Measurements from ENCODE around the gene CD53.

Gene CD53

DNA sequence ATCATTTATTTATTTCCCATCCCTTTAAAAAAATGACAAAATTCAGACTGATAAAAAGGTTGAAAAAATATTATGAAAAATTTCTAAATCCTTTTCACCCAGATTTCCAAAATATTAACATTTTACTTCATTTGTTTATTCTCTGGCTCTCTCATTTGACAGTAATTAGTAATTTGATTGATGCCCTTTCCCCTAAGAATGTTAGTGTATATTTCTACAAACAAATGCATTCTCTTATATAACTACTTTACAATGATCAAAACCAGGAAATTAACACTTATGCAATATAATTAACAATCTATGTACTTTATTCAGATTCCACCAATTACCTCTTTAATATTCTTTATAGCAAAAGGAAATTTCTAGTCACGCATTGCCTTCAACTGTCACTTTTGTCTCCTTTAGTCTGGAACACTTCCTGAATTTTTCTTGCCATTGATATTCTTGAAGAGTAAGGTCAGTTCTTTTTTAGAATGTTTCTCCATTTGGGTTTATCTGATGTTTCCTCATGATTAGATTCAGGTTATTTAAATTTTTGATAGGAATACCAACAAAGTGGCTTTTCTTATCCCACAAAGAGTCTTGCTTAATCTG is 3.9 kb downstream of the CD53 start:
- DNase-seq, result no peak

- no peak for DNase-seq
These were observed 4.4 kb downstream of the CD53 start for GRCh38 chr1:110877364-110877763.

- DNase-seq, result no peak
These were observed 4.8 kb downstream of the CD53 start for GRCh38 chr1:110877776-110878175.

DNA sequence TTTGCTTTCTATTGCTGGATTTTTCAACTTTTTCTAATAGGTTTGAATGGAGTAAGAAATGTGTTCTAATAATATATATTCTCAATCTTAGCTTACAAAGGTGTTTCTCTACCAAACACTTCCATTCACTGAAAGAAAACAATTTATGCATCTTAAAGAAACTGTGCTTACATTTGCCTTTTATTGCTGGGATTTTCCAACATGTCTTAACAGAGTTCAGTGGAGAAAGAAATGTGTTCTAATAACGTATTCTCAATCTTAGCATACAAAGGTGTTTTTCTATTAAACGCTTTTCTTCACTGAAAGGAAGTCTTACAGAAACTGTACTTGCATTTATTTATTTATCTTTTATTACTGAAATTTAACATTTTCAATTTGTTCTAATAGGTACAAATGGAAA is 5.6 kb downstream of the CD53 start:
- DNase-seq, result no peak

GRCh38 chr1:110878993-110879392 is 6.0 kb downstream of the CD53 start:
- DNase-seq, result no peak

DNA sequence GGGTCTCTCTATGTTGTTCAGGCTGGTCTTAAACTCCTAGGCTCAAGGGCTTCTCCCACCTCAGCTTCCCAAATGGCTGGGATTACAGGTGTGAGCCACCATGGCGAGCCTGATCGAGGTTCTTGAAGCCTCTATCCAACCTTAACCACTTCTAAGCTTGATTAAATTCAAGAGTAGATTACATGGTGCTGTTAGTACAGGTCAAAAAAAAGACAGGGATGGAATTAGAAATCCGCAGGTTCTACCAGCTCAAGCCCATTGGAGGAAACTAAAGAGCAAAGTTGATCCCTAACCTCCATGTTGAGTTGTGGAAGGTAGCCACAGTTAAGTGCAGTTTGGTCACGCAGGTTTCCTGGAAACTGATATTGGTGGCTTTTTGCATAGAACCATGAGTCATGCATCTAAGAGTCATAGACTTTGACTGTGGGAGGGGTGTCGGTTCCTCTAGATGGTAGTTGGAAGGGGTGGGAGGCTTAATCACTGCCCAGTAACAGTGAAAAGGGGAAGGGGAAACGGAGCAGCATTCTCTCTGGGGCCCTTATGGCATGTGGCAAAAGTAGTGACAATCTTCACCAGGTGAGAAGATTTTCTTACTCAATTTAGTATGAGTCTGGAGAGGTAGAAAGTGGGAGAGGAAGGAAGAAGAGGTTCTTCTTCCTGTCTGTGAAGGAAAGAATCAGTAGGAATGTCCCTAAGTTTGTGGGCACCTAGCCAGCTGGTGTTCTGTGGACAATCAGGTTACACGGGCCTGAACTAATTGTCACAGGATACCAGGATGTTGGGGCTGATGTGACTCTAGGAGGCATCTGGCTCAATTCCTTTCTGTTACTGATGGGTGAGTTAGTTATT is 7.0 kb downstream of the CD53 start:
- DNase-seq, result no peak

DNA sequence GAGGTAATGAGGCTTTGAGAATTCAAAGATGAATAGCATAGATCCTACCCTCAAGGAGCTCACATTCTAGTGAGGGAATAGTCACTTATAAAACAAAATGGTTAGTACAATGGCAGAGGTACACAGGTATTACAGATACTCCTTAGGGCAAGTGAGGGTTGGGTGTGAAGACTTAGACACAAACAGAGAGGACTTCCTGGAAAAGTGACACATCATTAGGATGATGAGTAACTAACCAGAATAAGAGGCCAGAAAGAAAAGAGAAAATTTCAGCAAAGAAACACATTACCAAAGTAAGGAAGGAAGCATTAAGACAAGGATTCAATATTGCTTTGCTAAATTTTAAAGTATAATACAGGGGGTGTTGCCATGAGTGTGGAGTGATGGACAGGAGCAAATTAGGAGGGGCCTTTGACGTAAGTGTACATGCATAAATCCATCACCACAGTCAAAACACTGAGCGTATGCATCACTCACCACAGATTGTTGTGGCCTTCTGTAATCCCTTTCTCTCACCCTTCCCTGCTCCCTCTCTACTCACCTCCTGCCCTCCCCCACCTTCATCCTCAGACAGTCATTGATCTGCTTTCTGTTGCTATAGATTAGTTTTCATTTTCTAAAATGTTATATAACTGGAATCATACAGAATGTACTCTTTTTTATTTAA is 7.9 kb downstream of the CD53 start:
- DNase-seq, result no peak

DNA sequence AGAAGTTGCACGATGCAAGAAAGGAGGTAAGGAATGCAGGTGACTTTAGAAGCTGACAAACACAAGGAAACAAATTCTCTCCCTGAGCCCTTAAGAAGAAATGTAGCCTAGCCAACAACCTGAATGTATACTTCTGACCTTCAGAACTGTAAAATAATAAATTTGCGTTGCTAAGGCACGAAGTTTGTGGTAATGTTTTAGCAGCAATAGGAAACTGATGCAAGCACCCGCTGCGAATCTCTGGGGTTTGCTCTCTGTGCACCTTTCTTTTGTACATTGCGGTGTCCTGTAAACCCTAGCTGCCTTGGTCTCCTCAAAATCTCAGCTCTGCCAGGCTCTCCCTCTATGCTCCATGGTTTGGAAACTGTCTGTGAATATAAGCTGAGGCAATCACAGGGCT is 15.1 kb downstream of the CD53 start:
- DNase-seq, result no peak

DNA sequence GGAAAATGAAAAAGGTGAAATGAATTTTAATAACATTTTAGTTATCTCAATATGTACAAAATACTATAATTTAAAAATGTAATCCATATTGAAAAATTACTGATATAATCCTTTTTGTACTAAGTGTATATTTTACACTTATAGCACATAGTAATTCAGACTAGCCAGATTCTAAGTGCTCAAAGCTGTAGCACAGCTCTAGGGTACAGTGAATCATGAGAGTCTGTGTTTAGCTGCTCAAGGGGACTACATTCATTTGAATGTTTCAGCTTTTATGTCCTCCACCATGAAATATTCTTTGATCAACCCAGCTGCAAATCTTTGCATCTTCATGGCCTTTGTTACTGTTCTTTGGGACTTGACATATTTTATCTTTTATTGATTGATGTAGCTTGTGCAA is 15.7 kb downstream of the CD53 start:
- DNase-seq, result no peak

GRCh38 chr1:110890474-110891196 is 17.7 kb downstream of the CD53 start:
- no peak for DNase-seq

DNA sequence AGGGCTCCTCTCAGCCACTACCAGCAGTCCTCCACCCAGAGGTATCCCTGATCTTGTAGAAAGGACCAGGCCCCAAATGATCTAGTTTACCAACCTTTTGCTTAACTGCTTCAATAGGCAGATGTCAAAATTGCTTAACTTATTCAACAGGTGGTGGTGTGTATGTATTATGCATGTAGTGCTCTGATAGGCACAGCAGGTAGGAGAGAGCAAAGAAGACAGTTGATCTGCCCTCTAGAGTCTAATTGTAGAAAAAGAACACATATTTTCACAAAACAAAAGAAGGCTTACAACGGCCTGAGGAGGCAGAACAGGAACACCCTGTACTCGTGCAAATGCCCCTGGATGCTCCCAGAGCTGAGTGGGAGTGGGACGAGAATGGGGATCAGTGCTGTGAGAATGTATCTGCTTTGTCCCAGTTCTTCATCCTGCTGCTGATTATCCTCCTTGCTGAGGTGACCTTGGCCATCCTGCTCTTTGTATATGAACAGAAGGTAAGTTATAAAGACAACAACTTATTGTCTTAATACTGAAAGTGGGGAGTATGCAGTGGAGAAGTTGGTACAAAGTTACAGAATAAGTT is 21.1 kb downstream of the CD53 start:
- no peak for DNase-seq

DNA sequence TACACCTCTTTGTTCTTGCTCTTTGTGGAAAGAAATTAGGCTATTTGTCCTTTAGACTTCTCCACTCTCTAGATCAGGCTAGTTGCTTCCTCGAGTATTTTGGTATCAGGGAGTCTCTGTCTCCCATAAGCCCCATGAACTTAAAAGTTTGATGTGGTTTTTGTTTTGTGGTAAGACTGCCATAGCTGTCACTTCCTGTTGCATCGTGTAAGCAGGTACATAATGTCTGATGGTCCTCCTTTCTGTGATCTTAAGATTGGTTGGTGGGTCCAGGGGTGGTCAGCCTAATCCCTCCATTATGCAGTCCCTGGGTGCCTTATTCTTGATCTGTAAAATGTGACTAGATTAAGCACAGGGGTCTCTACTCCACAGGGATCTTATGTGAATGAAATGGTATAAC is 23.1 kb downstream of the CD53 start:
- no peak for DNase-seq

DNA sequence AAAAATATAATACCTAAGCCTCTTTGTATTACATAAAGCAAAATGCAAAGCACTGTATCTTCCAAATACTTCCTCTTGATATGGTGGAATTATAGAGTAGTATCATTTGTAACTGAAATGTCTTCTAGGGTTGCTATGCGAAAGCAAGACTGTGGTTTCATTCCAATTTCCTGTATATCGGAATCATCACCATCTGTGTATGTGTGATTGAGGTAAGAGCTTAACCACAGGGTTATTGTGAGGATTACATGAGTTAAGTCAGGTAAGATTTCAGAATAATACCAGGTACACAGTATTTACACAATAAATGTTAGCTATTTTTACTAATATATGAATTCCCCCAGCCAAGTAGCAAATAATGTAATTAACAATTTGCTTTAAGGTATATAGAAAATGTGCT is 24.7 kb downstream of the CD53 start:
- no peak for DNase-seq

DNA sequence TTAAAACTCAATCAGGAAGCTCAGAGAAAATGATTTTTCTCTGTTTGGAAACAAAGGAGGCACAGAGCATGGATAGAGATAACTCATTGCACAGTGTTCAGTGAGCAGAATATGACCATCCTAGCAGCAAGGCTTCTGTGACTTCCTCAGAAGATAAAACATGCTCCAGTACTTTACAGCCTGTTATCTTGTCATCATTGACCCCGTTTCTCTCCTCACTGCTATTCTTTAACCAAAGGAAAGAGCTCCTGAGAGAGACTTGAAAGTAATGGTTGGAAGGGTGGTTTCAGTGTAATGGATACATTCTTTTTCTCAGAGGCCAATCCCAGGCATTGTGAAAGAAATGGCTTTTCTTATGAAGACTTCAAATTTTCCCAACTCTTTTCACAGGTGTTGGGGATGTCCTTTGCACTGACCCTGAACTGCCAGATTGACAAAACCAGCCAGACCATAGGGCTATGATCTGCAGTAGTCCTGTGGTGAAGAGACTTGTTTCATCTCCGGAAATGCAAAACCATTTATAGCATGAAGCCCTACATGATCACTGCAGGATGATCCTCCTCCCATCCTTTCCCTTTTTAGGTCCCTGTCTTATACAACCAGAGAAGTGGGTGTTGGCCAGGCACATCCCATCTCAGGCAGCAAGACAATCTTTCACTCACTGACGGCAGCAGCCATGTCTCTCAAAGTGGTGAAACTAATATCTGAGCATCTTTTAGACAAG is 25.9 kb downstream of the CD53 start:
- DNase-seq, result no peak

GRCh38 chr1:110899458-110899843 is 26.5 kb downstream of the CD53 start:
- DNase-seq, result no peak

- no peak for DNase-seq
These were observed 30.0 kb downstream of the CD53 start for GRCh38 chr1:110902820-110903463.

DNA sequence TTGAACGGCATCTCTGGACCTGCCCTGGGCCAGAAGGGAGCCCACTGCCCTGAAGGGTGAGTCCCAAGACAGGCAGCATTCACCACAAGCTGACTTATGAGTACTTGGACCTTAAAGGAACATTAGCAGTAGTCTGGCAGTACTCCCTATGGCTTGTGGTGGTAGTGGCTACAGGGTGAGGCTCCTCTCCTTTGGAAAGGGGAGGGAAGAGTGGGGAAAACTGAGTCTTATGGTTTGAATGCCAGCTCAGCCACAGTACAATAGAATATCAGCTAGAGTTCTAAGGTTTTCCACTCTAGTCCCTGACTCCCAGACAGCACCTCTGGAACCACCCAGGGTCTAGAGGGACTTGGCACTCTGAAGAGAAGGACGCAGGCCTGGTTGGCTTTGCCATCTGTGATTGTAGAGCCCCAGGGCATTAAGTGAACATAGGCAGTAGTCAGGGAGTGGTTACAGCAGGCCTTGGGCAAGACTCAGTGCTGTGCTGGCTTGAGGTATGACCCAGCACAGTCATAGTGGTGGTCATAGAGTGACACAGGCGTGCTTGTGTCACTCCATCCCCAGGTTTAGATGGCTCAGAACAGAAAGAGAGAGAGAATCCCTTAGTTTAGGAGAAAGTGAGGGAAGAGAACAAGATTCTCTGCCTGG is 31.0 kb downstream of the CD53 start:
- no peak for DNase-seq

DNA sequence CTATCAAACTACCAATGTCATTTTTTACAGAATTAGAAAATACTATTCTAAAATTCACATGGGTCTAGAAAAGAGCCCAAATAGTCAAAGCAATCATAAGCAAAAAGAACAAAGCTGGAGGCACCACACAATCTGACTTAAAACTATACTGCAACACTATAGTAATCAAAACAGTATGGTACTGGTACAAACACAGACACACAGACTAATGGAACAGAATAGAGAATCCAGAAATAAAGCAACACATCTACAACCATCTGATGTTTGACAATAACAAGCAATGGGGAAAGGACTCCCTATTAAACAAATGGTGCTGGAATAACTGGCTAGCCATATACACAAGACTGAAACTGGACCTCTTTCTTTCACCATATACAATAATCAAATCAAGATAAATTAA is 39.8 kb downstream of the CD53 start:
- DNase-seq, result no peak

- no peak for DNase-seq
These were observed 41.7 kb downstream of the CD53 start for GRCh38 chr1:110914676-110915075.

GRCh38 chr1:110915804-110916203 is 42.9 kb downstream of the CD53 start:
- DNase-seq, result no peak

- no peak for DNase-seq
These were observed 43.3 kb downstream of the CD53 start for GRCh38 chr1:110916274-110916668.

Data from NCI-H446 (cell line).